K562 (cell line): ENCODE data around the gene CSNK1G3.

Experiments
- GTF2F1 ChIP-seq: IDR thresholded peaks from 2 replicates; pipeline ENCODE4 v1.6.1; 2011; ENCODE audit warnings: low read depth, low read length, improper control_type of control experiment
- ZNF561 ChIP-seq: fragments of 450-650 bp; formaldehyde crosslinking; conservative IDR thresholded peaks from 2 replicates; pipeline ENCODE4 v1.4.0; 2020; ENCODE audit warnings: mild to moderate bottlenecking, moderate library complexity
- TF ChIP-seq, protein P1 (sequence below): sonication (generic); formaldehyde crosslinking; IDR thresholded peaks from 2 replicates; pipeline ENCODE4 v1.9.0; 2022; ENCODE audit warnings: mild to moderate bottlenecking, missing genetic modification reagents

DNA sequence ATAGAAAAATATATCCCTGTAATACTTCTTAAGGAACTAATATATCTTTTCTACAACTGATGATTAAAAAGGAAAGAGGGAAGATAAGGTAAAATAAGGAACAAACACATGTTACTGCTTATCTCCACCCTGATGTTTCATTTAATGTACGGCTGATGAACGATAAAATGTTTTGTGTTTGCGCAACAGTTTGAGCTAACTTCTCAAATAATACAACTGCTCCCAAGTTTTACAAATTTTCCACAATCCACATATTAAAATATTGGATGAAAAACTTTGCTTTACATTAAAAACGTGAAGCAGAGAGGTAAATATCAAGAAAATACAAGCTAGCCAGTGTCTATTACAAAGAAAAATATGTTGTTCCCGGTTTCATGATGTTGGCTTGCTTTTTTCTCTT is 21.0 kb upstream of the CSNK1G3 start:
- TF ChIP-seq, protein P1, sequence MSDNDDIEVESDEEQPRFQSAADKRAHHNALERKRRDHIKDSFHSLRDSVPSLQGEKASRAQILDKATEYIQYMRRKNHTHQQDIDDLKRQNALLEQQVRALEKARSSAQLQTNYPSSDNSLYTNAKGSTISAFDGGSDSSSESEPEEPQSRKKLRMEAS (CRISPR knock-in tag) = no peak
- TF ChIP-seq GTF2F1 (no peak), ZNF561 (no peak)
